Large intestine (tissue), 3 donors: ENCODE measurements around the gene SNU13. TPM values are rescaled to one million over a fixed set of nuclear protein-coding genes. Genes with fewer than 3 reads are reported as not detected.
"Not testable (repeated sequence)": the region's sequence is repeated elsewhere in the genome, so short reads cannot be mapped to it uniquely, and the experiment has no call there.

Experiments used
- DNase-seq, 2 donors: peaks; one replicate each; pipeline versions ENCODE4 v3.0.0 to v3.0.0-alpha.2; 2013
- H3K27ac ChIP-seq: one replicate; pipeline ENCODE4 v1.5.1; 2013; ENCODE audit warnings: low read length
- H3K27me3 ChIP-seq: 2 replicates; pipeline ENCODE4 v1.6.1; 2013; ENCODE audit warnings: low read length; ENCODE audit not compliant: control insufficient read depth, insufficient read depth
- H3K36me3 ChIP-seq: 2 replicates; pipeline ENCODE4 v1.6.1; 2013; ENCODE audit warnings: low read length; ENCODE audit not compliant: control insufficient read depth, insufficient read depth
- H3K4me1 ChIP-seq: one replicate; pipeline ENCODE4 v1.6.1; 2013; ENCODE audit warnings: low read length; ENCODE audit not compliant: control insufficient read depth, insufficient read depth
- H3K4me3 ChIP-seq: one replicate; pipeline ENCODE4 v1.5.1; 2013; ENCODE audit warnings: low read length
- H3K9me3 ChIP-seq: one replicate; pipeline ENCODE4 v1.6.1; 2013; ENCODE audit warnings: mild to moderate bottlenecking, low read depth, low read length, moderate library complexity; ENCODE audit not compliant: control insufficient read depth
- WGBS: methylation state at CpG from one replicate; pipeline ENCODE4 v1.1.5; 2013; ENCODE audit warnings: low lambda C conversion rate; ENCODE audit not compliant: insufficient coverage; 5-methylcytosine and 5-hydroxymethylcytosine counted together
- polyA plus RNA-seq: library from polyadenylated mRNA; unstranded; fragments of 120-200 nt; gene quantifications from one replicate; pipeline ENCODE4 v1.2.1, GENCODE V29; 2013

Gene SNU13
- polyA plus RNA-seq, 1 donor: 118 TPM

- H3K4me1 ChIP-seq: peaks cover 6% of the 10 kb centered on the region
- WGBS: 100% methylated on average over 3 of the region's 9 CpGs
- peaks cover 7% of the 10 kb centered on the region for H3K27me3 ChIP-seq
- H3K4me3 ChIP-seq: no peak overlapping the region
- no peak overlapping the region for H3K27ac ChIP-seq
- no peak for DNase-seq
- H3K36me3 ChIP-seq: no peaks in the 10 kb centered on the region
- peaks cover 10% of the 10 kb centered on the region for H3K9me3 ChIP-seq
Measured at GRCh38 chr22:41702763-41703162, 14.1 kb upstream of the SNU13 start.

DNA sequence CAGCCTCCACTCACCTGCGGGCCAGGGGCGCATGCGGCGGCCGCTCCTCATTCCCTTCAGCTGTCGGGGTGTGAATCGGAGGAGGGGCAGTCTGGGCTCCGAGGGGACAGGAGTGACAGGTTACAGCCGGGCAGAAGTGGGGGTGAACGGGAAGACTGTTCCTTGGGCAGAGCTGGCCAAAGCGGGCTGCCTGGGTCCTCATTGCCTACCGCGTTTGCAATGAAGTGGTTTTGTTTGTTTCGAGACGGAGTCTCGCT, 11.4 kb upstream of the SNU13 start:
- DNase-seq: no peak
- no CpG with 5 or more reads among the region's 16 CpGs for WGBS
- H3K27me3 ChIP-seq: peaks cover 7% of the 10 kb centered on the region

DNA sequence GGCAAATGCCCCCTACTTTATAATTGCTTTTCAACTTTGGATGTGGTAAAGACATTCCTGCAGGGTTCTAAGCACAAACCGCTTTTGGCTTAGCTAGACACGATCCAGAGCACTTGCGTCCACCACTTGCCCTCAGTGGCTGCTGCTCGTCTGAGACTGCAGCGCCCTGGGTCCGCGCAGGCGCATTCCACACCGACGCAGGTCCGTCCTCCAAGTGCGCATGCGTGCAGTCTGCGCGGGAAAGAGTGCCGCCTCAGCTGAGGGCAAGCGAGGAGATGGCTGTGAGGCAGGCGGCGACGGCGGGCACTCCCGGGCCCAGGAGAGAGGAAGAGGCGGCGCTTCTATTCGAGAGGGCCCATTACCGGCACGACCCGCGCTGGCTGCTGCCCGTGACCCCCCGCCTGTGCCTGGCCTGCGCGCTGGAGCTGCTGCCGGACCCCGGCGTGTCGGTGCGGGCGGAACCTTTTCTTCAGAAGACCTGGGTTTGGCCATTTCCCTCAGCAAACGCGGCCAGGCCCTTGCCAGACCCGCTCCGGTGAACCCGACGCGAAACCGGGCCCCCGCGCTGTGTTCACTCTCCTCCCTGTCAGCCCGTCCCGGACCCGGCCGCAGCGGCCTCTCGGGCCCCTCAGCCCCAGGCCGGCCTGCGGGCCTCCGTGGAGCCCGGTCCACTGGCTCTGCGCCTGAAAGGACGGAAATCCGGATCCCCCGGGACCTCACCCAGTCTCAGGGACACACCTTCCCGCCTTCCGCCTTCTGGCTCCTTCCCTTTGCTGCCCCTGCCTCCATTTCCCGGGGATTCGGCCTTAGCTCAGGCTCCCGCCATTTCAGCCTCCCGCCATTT, 10.8 kb upstream of the SNU13 start, which contains the start of gene MEI1:
Gene MEI1, plus strand, starts transcription at position 240 of the 844 bp plus-strand sequence. Its CDS starts 36 bp downstream, at position 276.
- peaks cover 7% of the 10 kb centered on the region for H3K27me3 ChIP-seq
- H3K9me3 ChIP-seq: peaks cover 10% of the 10 kb centered on the region
- H3K4me1 ChIP-seq: peaks cover 18% of the 10 kb centered on the region
- DNase-seq: peak; percentile 73 to 85
- no peak within 1 kb of the TSS for H3K4me3 ChIP-seq
- no peak within 1 kb of the TSS for H3K27ac ChIP-seq
- no CpG with 5 or more reads among the region's 69 CpGs for WGBS
- peaks cover 2% of the 10 kb centered on the region for H3K36me3 ChIP-seq

More for the DNA sequence above, 11.4 kb upstream of the SNU13 start:
- no peak overlapping the region for H3K4me3 ChIP-seq
- H3K36me3 ChIP-seq: no peaks in the 10 kb centered on the region
- H3K4me1 ChIP-seq: peaks cover 18% of the 10 kb centered on the region
- H3K27ac ChIP-seq: no peak overlapping the region
- peaks cover 10% of the 10 kb centered on the region for H3K9me3 ChIP-seq

- Histone ChIP-seq H3K9me3 (peaks cover 10% of the 10 kb centered on the region), H3K4me1 (peaks cover 18% of the 10 kb centered on the region), H3K4me3 (peak overlapping the region; percentile 30), H3K36me3 (peaks cover 10% of the 10 kb centered on the region), H3K27me3 (peaks cover 7% of the 10 kb centered on the region), H3K27ac (peak overlapping the region; percentile 42)
- WGBS: no CpG with 5 or more reads among the region's 12 CpGs
- DNase-seq: peak; percentile 80 to 89
Measured at GRCh38 chr22:41697126-41697775, 8.6 kb upstream of the SNU13 start.

DNA sequence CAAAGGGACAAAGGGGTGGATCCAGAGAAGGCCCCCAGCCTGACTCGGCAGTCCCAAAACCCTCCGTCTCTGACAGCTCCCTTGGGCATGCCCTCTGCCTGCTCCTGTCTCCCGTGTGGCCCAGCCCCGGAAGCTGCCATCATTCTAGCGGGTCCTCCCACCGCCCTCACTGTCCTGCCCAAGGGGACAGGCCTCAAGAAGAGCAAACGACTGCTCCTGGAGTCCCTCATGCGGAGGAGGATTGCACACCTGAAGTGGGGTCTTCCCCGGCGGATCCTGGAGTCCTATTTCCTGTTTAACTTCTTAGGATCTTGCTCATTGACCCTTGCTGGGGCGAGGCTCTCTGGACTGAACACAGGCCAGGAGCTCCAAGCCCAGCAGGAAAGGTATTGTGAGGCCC, 8.0 kb upstream of the SNU13 start:
- peaks cover 10% of the 10 kb centered on the region for H3K36me3 ChIP-seq
- H3K4me3 ChIP-seq: no peak overlapping the region
- H3K27me3 ChIP-seq: peaks cover 7% of the 10 kb centered on the region
- H3K4me1 ChIP-seq: peaks cover 18% of the 10 kb centered on the region
- peaks cover 10% of the 10 kb centered on the region for H3K9me3 ChIP-seq
- no peak for DNase-seq
- no CpG with 5 or more reads among the region's 11 CpGs for WGBS
- H3K27ac ChIP-seq: peak overlapping the region; percentile 42

DNA sequence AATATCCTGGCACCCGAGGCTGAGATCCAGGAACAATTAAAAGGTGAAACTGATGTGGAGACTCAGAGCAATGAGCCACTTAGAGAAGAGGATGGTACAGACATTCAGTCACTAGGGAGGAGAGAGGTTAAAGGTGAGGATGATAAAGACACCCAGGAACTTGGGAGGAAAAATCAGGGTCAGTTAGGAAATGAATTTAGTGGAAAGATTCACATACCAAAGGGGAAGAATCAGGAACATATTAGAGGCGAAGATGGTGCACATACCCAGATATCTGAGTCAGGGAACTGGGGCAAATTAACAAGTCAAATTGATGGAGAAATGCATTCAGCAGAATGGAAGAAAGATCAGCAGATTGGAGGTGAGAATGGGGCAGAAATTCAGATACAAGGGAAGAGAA, 6.5 kb upstream of the SNU13 start:
- WGBS: no CpG with 5 or more reads among the region's 2 CpGs
- peaks cover 7% of the 10 kb centered on the region for H3K27me3 ChIP-seq
- peaks cover 10% of the 10 kb centered on the region for H3K36me3 ChIP-seq
- no peak for DNase-seq
- no peak overlapping the region for H3K27ac ChIP-seq
- no peak overlapping the region for H3K4me3 ChIP-seq
- peaks cover 10% of the 10 kb centered on the region for H3K9me3 ChIP-seq
- H3K4me1 ChIP-seq: peaks cover 18% of the 10 kb centered on the region

DNA sequence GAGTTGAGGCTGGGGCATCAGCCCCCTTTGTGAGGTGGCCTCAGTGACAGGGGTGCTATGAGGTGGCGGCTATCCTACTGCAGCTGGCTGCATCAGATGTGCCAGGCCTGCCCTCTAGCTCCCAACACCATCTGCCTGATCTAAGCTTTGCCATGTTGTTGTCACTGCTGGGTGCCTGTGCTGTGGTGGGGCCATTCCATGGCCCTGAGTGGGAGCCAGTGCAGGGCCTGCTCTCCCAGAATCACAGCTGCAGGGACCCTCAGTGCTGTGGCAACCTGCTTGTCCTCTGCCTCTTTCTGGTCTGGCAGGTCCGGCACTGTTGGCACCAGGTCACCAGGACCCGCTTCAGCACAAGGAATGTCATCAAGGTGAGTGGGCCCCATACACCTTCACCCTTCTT, 1.8 kb upstream of the SNU13 start:
- peaks cover 3% of the 10 kb centered on the region for H3K4me1 ChIP-seq
- H3K27ac ChIP-seq: no peak overlapping the region
- H3K9me3 ChIP-seq: no peaks in the 10 kb centered on the region
- H3K27me3 ChIP-seq: no peaks in the 10 kb centered on the region
- H3K4me3 ChIP-seq: no peak overlapping the region
- no CpG with 5 or more reads among the region's 3 CpGs for WGBS
- H3K36me3 ChIP-seq: peaks cover 10% of the 10 kb centered on the region
- DNase-seq: no peak

DNA sequence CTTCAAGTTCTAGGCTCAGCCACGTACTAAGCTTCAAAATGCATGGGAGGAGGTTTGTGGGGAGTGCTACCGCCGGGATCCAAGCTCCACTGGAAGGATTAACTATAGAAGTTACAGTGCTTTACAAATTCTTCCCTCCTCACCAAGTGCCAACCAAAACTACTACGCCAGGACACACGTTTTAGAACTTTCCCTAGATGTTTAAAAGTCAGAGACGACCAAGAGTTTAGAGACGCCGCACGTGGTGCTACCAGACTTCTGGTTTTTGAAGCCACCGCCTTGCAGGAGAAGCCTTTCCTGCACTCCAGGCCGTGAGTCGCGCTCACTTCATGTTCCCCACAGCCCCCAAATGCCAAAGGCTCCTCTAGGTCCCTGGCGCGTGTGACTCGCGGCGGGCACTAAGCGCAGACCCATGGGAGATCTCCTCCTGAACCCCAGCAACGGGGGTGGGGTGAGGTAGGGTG, 734 bp downstream of the SNU13 start:
- Histone ChIP-seq H3K27me3 (no peaks in the 10 kb centered on the region), H3K4me1 (peaks cover 3% of the 10 kb centered on the region), H3K4me3 (peak overlapping the region; percentile 91), H3K27ac (peak overlapping the region; percentile 93), H3K9me3 (no peaks in the 10 kb centered on the region), H3K36me3 (no peaks in the 10 kb centered on the region)
- DNase-seq: peak in 1 of 2 donors; percentile 59
- no CpG with 5 or more reads among the region's 20 CpGs for WGBS

DNA sequence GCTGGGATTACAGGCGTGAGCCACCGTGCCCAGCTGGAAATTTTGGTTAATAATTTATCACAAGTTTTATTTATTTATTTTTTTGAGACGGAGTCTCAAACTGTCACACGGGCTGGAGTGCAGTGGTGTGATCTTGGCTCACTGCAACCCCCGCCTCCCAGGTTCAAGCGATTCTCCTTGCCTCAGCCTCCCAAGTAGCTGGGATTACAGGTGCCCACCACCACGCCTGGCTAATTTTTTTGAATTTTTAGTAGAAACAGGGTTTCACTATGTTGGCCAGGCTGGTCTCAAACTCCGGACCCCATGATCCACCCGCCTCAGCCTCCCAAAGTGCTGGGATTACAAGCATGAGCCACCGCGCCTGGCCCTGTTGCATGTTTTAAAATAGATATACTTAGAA, 1.8 kb downstream of the SNU13 start:
- not testable (repeated sequence) for H3K4me1 ChIP-seq, H3K4me3 ChIP-seq, H3K36me3 ChIP-seq, H3K27me3 ChIP-seq, H3K27ac ChIP-seq, H3K9me3 ChIP-seq, DNase-seq
- 40% methylated on average over 1 of the region's 11 CpGs for WGBS

DNA sequence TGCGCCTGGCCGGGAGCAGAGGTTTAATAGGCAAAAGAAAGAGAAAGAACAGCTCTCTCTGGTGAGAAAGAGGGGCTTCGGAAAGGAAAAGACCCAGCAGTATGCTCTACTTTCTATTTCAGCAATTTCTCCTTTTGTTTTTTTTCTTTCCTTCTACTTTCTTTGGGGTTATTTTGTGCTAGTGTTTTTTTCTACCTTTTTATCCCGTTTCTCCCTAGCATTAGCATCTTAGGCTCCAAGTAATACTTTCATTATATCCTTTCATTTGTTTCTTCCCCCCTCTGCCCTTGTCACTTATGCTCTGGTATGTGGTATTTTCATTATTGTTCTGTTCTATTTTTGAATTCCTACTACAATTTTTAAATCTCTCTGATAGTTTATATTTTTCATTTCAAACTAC, 4.5 kb downstream of the SNU13 start:
- H3K27me3 ChIP-seq: no peaks in the 10 kb centered on the region
- H3K36me3 ChIP-seq: peaks cover 9% of the 10 kb centered on the region
- peaks cover 2% of the 10 kb centered on the region for H3K4me1 ChIP-seq
- WGBS: 100% methylated on average over 1 of the region's 4 CpGs
- no peak for DNase-seq
- H3K27ac ChIP-seq: no peak overlapping the region
- H3K9me3 ChIP-seq: peaks cover 2% of the 10 kb centered on the region
- no peak overlapping the region for H3K4me3 ChIP-seq
